Measurements from ENCODE around the gene ZNF438. TPM values are rescaled to one million over a fixed set of nuclear protein-coding genes. Genes with fewer than 3 reads are reported as not detected.

Gene ZNF438
- total RNA-seq, 1 experiment from 2014 or later: 0.83 TPM

- Histone ChIP-seq H2BK120ac (ENCODE audit: low read depth, low read length, poor library complexity, severe bottlenecking) (no peak overlapping the region), H3K23me2 (ENCODE audit: insufficient read length, low read depth, low read length, poor library complexity, severe bottlenecking) (no peaks in the 10 kb centered on the region), H3K4ac (ENCODE audit: low read depth, low read length) (no peak overlapping the region), H3K79me1 (ENCODE audit: insufficient read depth, low read depth, low read length, poor library complexity, severe bottlenecking) (no peaks in the 10 kb centered on the region), H4K91ac (ENCODE audit: insufficient read length, low read depth, low read length) (no peak overlapping the region), H3K9ac (ENCODE audit: extremely low read depth, insufficient read length, low read length) (no peak overlapping the region), H3K9me3 (ENCODE audit: control insufficient read depth, low read depth, low read length) (no peaks in the 10 kb centered on the region), H3K23ac (ENCODE audit: insufficient read length, low read depth, low read length) (no peak overlapping the region), H3K56ac (ENCODE audit: insufficient read length, low read depth, low read length) (no peak overlapping the region), H3K27ac (ENCODE audit: insufficient read length, low read depth, low read length) (no peak overlapping the region), H3K27me3 (ENCODE audit: insufficient read depth, low read length) (no peaks in the 10 kb centered on the region), H2AFZ (ENCODE audit: low read length) (no peak overlapping the region), H2BK15ac (ENCODE audit: low read depth, low read length) (no peak overlapping the region), H3K4me2 (ENCODE audit: insufficient read depth, insufficient read length, low read length) (no peak overlapping the region), H4K20me1 (ENCODE audit: control insufficient read depth, insufficient read depth, insufficient read length) (no peaks in the 10 kb centered on the region), H2AK5ac (ENCODE audit: insufficient read length, low read length) (no peak overlapping the region), H3K18ac (ENCODE audit: insufficient read length, low read depth, low read length) (no peak overlapping the region), H2BK12ac (ENCODE audit: insufficient read length, low read depth, low read length) (no peak overlapping the region), H3K79me2 (ENCODE audit: insufficient read depth, low read length) (no peaks in the 10 kb centered on the region), H2BK20ac (ENCODE audit: low read depth, low read length, poor library complexity, severe bottlenecking) (no peak overlapping the region), H4K5ac (ENCODE audit: insufficient read length, low read depth, low read length) (no peak overlapping the region), H4K8ac (replicated peaks; ENCODE audit: insufficient read length, low read depth, low read length) (no peak overlapping the region), H2BK5ac (ENCODE audit: insufficient read length, low read length) (no peak overlapping the region), H3T11ph (ENCODE audit: low read length) (no peak overlapping the region), H3K14ac (ENCODE audit: insufficient read depth, low read length) (no peak overlapping the region), H3K4me1 (ENCODE audit: insufficient read depth, low read length) (no peaks in the 10 kb centered on the region)
- Mint-ChIP-seq H3K27me3 (ENCODE audit: low read depth) (no peaks in the 10 kb centered on the region), H3K27ac (no peak overlapping the region), H3K9me3 (peaks cover 26 to 28% of the 10 kb centered on the region in 2 experiments), H3K36me3 (ENCODE audit: insufficient read depth in 1 of 3, low read depth in 3 of 3) (peaks cover 11 to 30% (median 20%) of the 10 kb centered on the region in 3 experiments), H3K4me3 (no peak overlapping the region), H3K4me1 (peaks cover 5 to 9% of the 10 kb centered on the region in 2 experiments)
- DNase-seq: no peak
- no CpG with 5 or more reads among the region's 3 CpGs for WGBS (ENCODE audit: extremely low coverage, insufficient read length, low lambda C conversion rate)
- TF ChIP-seq CTCF (conservative IDR thresholded peaks at IDR 0.05): no peak
These were observed 36.4 kb downstream of the ZNF438 start for GRCh38 chr10:30995081-30995770.
